NOMO-1 treated with DMSO at 0.1 percent for 48 hours (cell line): ENCODE data around the gene MAP7D2.

ENCODE experiments used
- DNase-seq: peaks from one replicate; lab custom pipeline; 2025; ENCODE audit not compliant: unreplicated experiment; lab: John Stamatoyannopoulos, UW

The MAP7D2 gene

GRCh38 chrX:20046223-20046622 lies 70.5 kb downstream of the MAP7D2 start:
- no peak for DNase-seq

GRCh38 chrX:20042221-20042620 lies 74.5 kb downstream of the MAP7D2 start:
- no peak for DNase-seq

- no peak for DNase-seq
Observed at GRCh38 chrX:20038966-20039365, 77.7 kb downstream of the MAP7D2 start.

- peak; percentile 30 for DNase-seq
Observed at GRCh38 chrX:20037186-20037585, 79.5 kb downstream of the MAP7D2 start.

- DNase-seq: no peak
Observed at GRCh38 chrX:20032201-20032600, 84.5 kb downstream of the MAP7D2 start.

- DNase-seq: peak; percentile 50
Observed at GRCh38 chrX:20029728-20030127, 87.0 kb downstream of the MAP7D2 start.

GRCh38 chrX:20028588-20028987 lies 88.1 kb downstream of the MAP7D2 start:
- DNase-seq: no peak

- no peak for DNase-seq
Observed at GRCh38 chrX:20026278-20026677, 90.4 kb downstream of the MAP7D2 start.

GRCh38 chrX:20019672-20020365 lies 96.9 kb downstream of the MAP7D2 start:
- DNase-seq: no peak

GRCh38 chrX:20016616-20016945 lies 100.1 kb downstream of the MAP7D2 start:
- no peak for DNase-seq

- no peak for DNase-seq
Observed at GRCh38 chrX:20015945-20016615, 100.6 kb downstream of the MAP7D2 start.

GRCh38 chrX:20015422-20015821 lies 101.3 kb downstream of the MAP7D2 start:
- no peak for DNase-seq

- no peak for DNase-seq
Observed at GRCh38 chrX:20011608-20012007, 105.1 kb downstream of the MAP7D2 start.

GRCh38 chrX:20007962-20008622 lies 108.6 kb downstream of the MAP7D2 start:
- DNase-seq: no peak

GRCh38 chrX:20005883-20006282 lies 110.8 kb downstream of the MAP7D2 start:
- no peak for DNase-seq

- no peak for DNase-seq
Observed at GRCh38 chrX:20001588-20001987, 115.1 kb downstream of the MAP7D2 start.

GRCh38 chrX:19991350-19991718 lies 125.4 kb downstream of the MAP7D2 start:
- DNase-seq: no peak

- DNase-seq: peak; percentile 85
Observed at GRCh38 chrX:19990556-19991349, 126.0 kb downstream of the MAP7D2 start, which contains the start of gene BCLAF3. BCLAF3 (minus strand) TSS chrX:19991061; CDS start chrX:19970264, 20,797 bp downstream.

- no peak for DNase-seq
Observed at GRCh38 chrX:19990151-19990555, 126.6 kb downstream of the MAP7D2 start.

GRCh38 chrX:19987856-19988255 lies 128.9 kb downstream of the MAP7D2 start:
- DNase-seq: no peak

- no peak for DNase-seq
Observed at GRCh38 chrX:19986531-19986930, 130.2 kb downstream of the MAP7D2 start.
